GM18511 (cell line): ENCODE results near the gene TMEM63A.
"Not testable (repeated sequence)": the region's sequence is repeated elsewhere in the genome, so short reads cannot be mapped to it uniquely, and the experiment has no call there.

Experiments
- ATAC-seq: cut with Tn5 transposase; IDR thresholded peaks from one replicate; pipeline ENCODE4 v1.9.1; 2021; ENCODE audit warnings: mild to moderate bottlenecking, moderate library complexity; ENCODE audit not compliant: unreplicated experiment

Gene TMEM63A

GRCh38 chr1:225806736-225807135 lies 75.4 kb downstream of the TMEM63A start:
- not testable (repeated sequence) for ATAC-seq

- ATAC-seq: no peak
Observed at GRCh38 chr1:225806249-225806648, 75.9 kb downstream of the TMEM63A start.

DNA sequence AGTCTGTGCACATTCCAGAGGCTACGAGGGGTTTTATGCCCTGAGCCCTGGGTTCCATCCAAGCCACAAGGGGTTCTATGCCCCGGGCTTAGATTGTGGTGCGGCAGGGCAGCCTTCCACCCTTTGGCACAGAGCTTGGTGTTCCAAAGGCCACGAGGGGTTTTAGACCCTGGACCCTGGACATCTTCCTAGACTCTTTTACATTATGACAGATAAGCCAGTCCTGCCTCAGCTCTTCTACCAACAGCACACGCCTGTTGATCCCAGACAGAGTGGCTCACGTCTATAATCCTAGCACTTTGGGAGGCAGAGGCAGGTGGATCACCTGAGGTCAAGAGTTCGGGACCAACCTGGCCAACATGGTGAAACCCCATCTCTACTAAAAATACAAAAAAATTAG lies 81.0 kb downstream of the TMEM63A start:
- ATAC-seq: not testable (repeated sequence)

DNA sequence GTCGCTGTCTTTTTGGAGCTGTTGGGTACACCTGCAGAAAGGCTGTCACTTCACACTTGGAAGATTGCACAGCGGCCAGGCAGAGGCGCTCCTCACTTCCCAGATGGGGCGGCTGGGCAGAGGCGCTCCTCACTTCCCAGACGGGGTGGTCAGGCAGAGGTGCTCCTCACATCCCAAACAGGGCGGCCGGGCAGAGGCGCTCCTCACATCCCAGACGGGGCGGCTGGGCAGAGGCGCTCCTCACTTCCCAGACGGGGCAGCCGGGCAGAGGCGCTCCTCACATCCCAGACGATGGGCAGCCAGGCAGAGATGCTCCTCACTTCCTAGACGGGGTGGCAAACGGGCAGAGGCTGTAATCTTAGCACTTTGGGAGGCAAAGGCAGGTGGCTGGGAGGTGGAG lies 86.1 kb downstream of the TMEM63A start:
- ATAC-seq: not testable (repeated sequence)
